SK-MEL-5 (cell line): Measurements from ENCODE around the gene CAMSAP1. TPM values are rescaled to one million over a fixed set of nuclear protein-coding genes. Genes with fewer than 3 reads are reported as not detected.

Source experiments
- DNase-seq: peaks from one replicate; pipeline ENCODE4 v3.0.0-alpha.2; 2016; ENCODE audit warnings: low read depth, low spot score
- in situ Hi-C: cut with HindIII; loops from 2 replicates; pipeline ENCODE4 v1.10.0; 2016; ENCODE audit warnings: low sequenced_read_pairs, high pct_unique_total_duplicates, low pct_unique_long_range_greater_than_20kb
- total RNA-seq: library from RNA; depleted of rRNA; stranded (reverse); fragments of >200 nt; shearing (Covaris generic); gene quantifications from 2 replicates; pipeline ENCODE4 v1.2.3, GENCODE V29; 2014

CAMSAP1 gene
- total RNA-seq, 1 experiment from 2014 or later, result 14.7 TPM

GRCh38 chr9:135780626-135781025 is 126.7 kb downstream of the CAMSAP1 start:
- no peak for DNase-seq
- in situ Hi-C loops, result no loop called here

GRCh38 chr9:135780086-135780485 is 127.3 kb downstream of the CAMSAP1 start:
- in situ Hi-C loops, result no loop called here
- DNase-seq, result no peak

GRCh38 chr9:135779571-135779970 is 127.8 kb downstream of the CAMSAP1 start:
- in situ Hi-C loops, result no loop called here
- DNase-seq, result no peak

- in situ Hi-C loops, result no loop called here
- no peak for DNase-seq
These were observed 128.9 kb downstream of the CAMSAP1 start for GRCh38 chr9:135778421-135778820.

- in situ Hi-C loops, result no loop called here
- DNase-seq, result no peak
These were observed 129.6 kb downstream of the CAMSAP1 start for GRCh38 chr9:135777623-135778177.

- no peak for DNase-seq
- in situ Hi-C loops, result no loop called here
These were observed 130.3 kb downstream of the CAMSAP1 start for GRCh38 chr9:135776893-135777622.

- no peak for DNase-seq
- in situ Hi-C loops, result no loop called here
These were observed 131.4 kb downstream of the CAMSAP1 start for GRCh38 chr9:135775911-135776310.

GRCh38 chr9:135774794-135775525 is 132.4 kb downstream of the CAMSAP1 start:
- in situ Hi-C loops, result no loop called here

GRCh38 chr9:135774239-135774747 is 133.1 kb downstream of the CAMSAP1 start:
- in situ Hi-C loops, result no loop called here
- DNase-seq, result no peak

More at GRCh38 chr9:135774794-135775525, 132.4 kb downstream of the CAMSAP1 start:
- no peak for DNase-seq

GRCh38 chr9:135773530-135774238 is 133.7 kb downstream of the CAMSAP1 start:
- in situ Hi-C loops, result no loop called here
- DNase-seq, result no peak

GRCh38 chr9:135772702-135773493 is 134.4 kb downstream of the CAMSAP1 start:
- no peak for DNase-seq
- in situ Hi-C loops, result no loop called here

GRCh38 chr9:135772056-135772646 is 135.2 kb downstream of the CAMSAP1 start:
- no peak for DNase-seq
- in situ Hi-C loops, result no loop called here

GRCh38 chr9:135771401-135772051 is 135.8 kb downstream of the CAMSAP1 start:
- in situ Hi-C loops, result no loop called here
- no peak for DNase-seq

- DNase-seq, result no peak
- in situ Hi-C loops, result no loop called here
These were observed 136.6 kb downstream of the CAMSAP1 start for GRCh38 chr9:135770771-135771170.

- DNase-seq, result no peak
- in situ Hi-C loops, result no loop called here
These were observed 137.2 kb downstream of the CAMSAP1 start for GRCh38 chr9:135770203-135770535.

GRCh38 chr9:135769489-135770202 is 137.7 kb downstream of the CAMSAP1 start:
- in situ Hi-C loops, result no loop called here
- no peak for DNase-seq
